GM12878 (cell line): ENCODE results near the gene CPNE4. TPM values are rescaled to one million over a fixed set of nuclear protein-coding genes. Genes with fewer than 3 reads are reported as not detected.
"Not testable (repeated sequence)": the region's sequence is repeated elsewhere in the genome, so short reads cannot be mapped to it uniquely, and the experiment has no call there.

Source experiments
- ATAC-seq: fragments of 200-7000 bp; cut with Tn5 transposase; 3 replicates; pipeline ENCODE4 v1.9.1; 2020; ENCODE audit warnings: mild to moderate bottlenecking, moderate library complexity
- BruUV-seq: library from RNA; stranded (reverse); fragments of 400-500 nt; replicated peaks from 2 replicates; lab custom pipeline; 2021; lab: Mats Ljungman, UMichigan
- CTCF ChIA-PET: fragments of 300-600 bp; sonication (Branson Sonifier 250); formaldehyde crosslinking; extraction: SDS; loops from one replicate; lab custom pipeline; 2021; ENCODE audit warnings: inconsistent platforms; lab: Yijun Ruan, JAX
- POLR2A ChIA-PET: fragments of 350-600 bp; formaldehyde crosslinking; extraction: SDS; loops from one replicate; lab custom pipeline; 2021; ENCODE audit warnings: inconsistent platforms; lab: Charles Lee
- RAD21 ChIA-PET: fragments of 300-600 bp; sonication (Branson Sonifier 250); formaldehyde crosslinking; loops from one replicate; lab custom pipeline; 2023; ENCODE audit warnings: antibody characterized with exemption; ENCODE audit not compliant: unreplicated experiment; lab: Charles Lee
- SMC1A ChIA-PET: fragments of 300-600 bp; sonication (Branson Sonifier 250); formaldehyde crosslinking; loops from one replicate; lab custom pipeline; 2023; ENCODE audit not compliant: unreplicated experiment, uncharacterized antibody; lab: Charles Lee
- DNase-seq: peaks from one replicate; pipeline ENCODE4 v3.0.0-alpha.2; 2011; ENCODE audit warnings: low read depth, low spot score
- FAIRE-seq: peaks from 3 replicates; lab custom pipeline; 2011; peaks lifted over from hg19 to GRCh38; lab: Jason Lieb, UNC
- H2AFZ ChIP-seq: 2 replicates; pipeline ENCODE4 v1.6.0; 2011; ENCODE audit warnings: low read depth, low read length, control low read depth; ENCODE audit not compliant: control insufficient read depth
- H3K27ac ChIP-seq: 2 replicates; pipeline ENCODE4 v1.5.1; 2011; ENCODE audit warnings: control low read depth; ENCODE audit not compliant: control insufficient read depth, insufficient read depth
- H3K27me3 ChIP-seq, 2 experiments: replicated peaks in 1 of 2; 2 replicates each; pipeline versions ENCODE4 v1.6.0 to v1.6.1; 2011; ENCODE audit warnings: low read length in 1 of 2; ENCODE audit not compliant: control insufficient read depth in 2 of 2, insufficient read depth in 2 of 2
- H3K36me3 ChIP-seq, 2 experiments: 2 replicates each; pipeline ENCODE4 v1.5.1; 2011; ENCODE audit warnings: low read length in 1 of 2; ENCODE audit not compliant: control insufficient read depth in 2 of 2, insufficient read depth in 2 of 2
- H3K4me1 ChIP-seq: 2 replicates; pipeline ENCODE4 v1.6.1; 2011; ENCODE audit warnings: mild to moderate bottlenecking, low read length, moderate library complexity, mixed read lengths; ENCODE audit not compliant: control insufficient read depth, insufficient read depth
- H3K4me2 ChIP-seq: 2 replicates; pipeline ENCODE4 v1.6.0; 2011; ENCODE audit warnings: control low read depth; ENCODE audit not compliant: control insufficient read depth, insufficient read depth
- H3K4me3 ChIP-seq: fragments of 200-600 bp; sonication (generic); 2 replicates; pipeline ENCODE4 v1.5.1; 2016
- H3K79me2 ChIP-seq: 2 replicates; pipeline ENCODE4 v1.6.0; 2011; ENCODE audit warnings: low read length; ENCODE audit not compliant: control insufficient read depth, insufficient read depth
- H3K9ac ChIP-seq: 2 replicates; pipeline ENCODE4 v1.8.0; 2011; ENCODE audit warnings: low read length, control low read depth, mixed read lengths; ENCODE audit not compliant: control insufficient read depth, insufficient read depth
- H3K9me3 ChIP-seq: replicated peaks from 3 replicates; pipeline ENCODE4 v1.5.1; 2011; ENCODE audit warnings: mild to moderate bottlenecking, low read length; ENCODE audit not compliant: control insufficient read depth, insufficient read depth
- H4K20me1 ChIP-seq: 2 replicates; pipeline ENCODE4 v1.6.0; 2011; ENCODE audit not compliant: control insufficient read depth, insufficient read depth
- CBFB ChIP-seq: IDR thresholded peaks from 2 replicates; pipeline ENCODE4 v1.6.1; 2016; ENCODE audit warnings: antibody characterized with exemption, low read depth
- ETV6 ChIP-seq, 2 experiments: fragments of 450-650 bp in 1 of 2; IDR thresholded peaks in 1 of 2; conservative IDR thresholded peaks in 1 of 2; 2 replicates each; pipeline ENCODE4 v1.6.1; 2014; ENCODE audit warnings: antibody characterized with exemption in 1 of 2, borderline replicate concordance in 1 of 2, low read depth in 1 of 2, mild to moderate bottlenecking in 1 of 2, moderate library complexity in 1 of 2
- FOXM1 ChIP-seq: IDR thresholded peaks from 2 replicates; pipeline ENCODE4 v1.6.1; 2012; ENCODE audit warnings: low read depth, mild to moderate bottlenecking, inconsistent platforms, low read length, moderate library complexity
- HCFC1 ChIP-seq: fragments of 150-350 bp; IDR thresholded peaks from 2 replicates; pipeline ENCODE4 v1.6.1; 2014; ENCODE audit warnings: low read length
- HDAC6 ChIP-seq: fragments of 200-600 bp; sonication (generic); IDR thresholded peaks from one replicate; pipeline ENCODE4 v1.8.0; 2017; ENCODE audit warnings: antibody characterized with exemption; ENCODE audit not compliant: unreplicated experiment
- NRF1 ChIP-seq: conservative IDR thresholded peaks from 2 replicates; pipeline ENCODE4 v1.6.1; 2011; ENCODE audit warnings: mild to moderate bottlenecking, low read depth, low read length, improper control_type of control experiment
- POLR2A ChIP-seq: IDR thresholded peaks from 2 replicates; pipeline ENCODE4 v1.6.1; 2011; ENCODE audit warnings: low read depth, mild to moderate bottlenecking, low read length
- PRDM15 ChIP-seq: fragments of 450-650 bp; formaldehyde crosslinking; IDR thresholded peaks from 2 replicates; pipeline ENCODE4 v1.4.0; 2020; ENCODE audit warnings: mild to moderate bottlenecking, moderate library complexity
- RAD21 ChIP-seq: IDR thresholded peaks from 2 replicates; pipeline ENCODE4 v1.6.1; 2011; ENCODE audit warnings: mild to moderate bottlenecking, low read depth, low read length, moderate library complexity; ENCODE audit not compliant: insufficient read depth
- RB1 ChIP-seq: fragments of 450-650 bp; formaldehyde crosslinking; IDR thresholded peaks from 2 replicates; pipeline ENCODE4 v1.6.1; 2017; ENCODE audit warnings: mild to moderate bottlenecking, borderline replicate concordance
- SP1 ChIP-seq: IDR thresholded peaks from one replicate; pipeline ENCODE4 v1.6.1; 2011; ENCODE audit warnings: low read depth, low read length
- STAT1 ChIP-seq: fragments of 450-650 bp; conservative IDR thresholded peaks from 2 replicates; pipeline ENCODE4 v1.6.1; 2014; ENCODE audit warnings: antibody characterized with exemption, mild to moderate bottlenecking
- STAT3 ChIP-seq: IDR thresholded peaks from 2 replicates; pipeline ENCODE4 v1.6.1; 2011; ENCODE audit warnings: low read depth, low read length, improper control_type of control experiment
- TCF7 ChIP-seq: IDR thresholded peaks from 2 replicates; pipeline ENCODE4 v1.6.1; 2014; ENCODE audit warnings: antibody characterized with exemption, borderline replicate concordance
- ZNF217 ChIP-seq: fragments of 450-650 bp; IDR thresholded peaks from 2 replicates; pipeline ENCODE4 v1.6.1; 2017; ENCODE audit warnings: antibody characterized with exemption, mild to moderate bottlenecking
- WGBS: methylation state at CpG from one replicate; pipeline ENCODE4 v1.1.6; 2016; ENCODE audit warnings: low lambda C conversion rate; ENCODE audit not compliant: insufficient replicate concordance, insufficient coverage; ENCODE audit errors: missing lambda C conversion rate; 5-methylcytosine and 5-hydroxymethylcytosine counted together
- in situ Hi-C: fragments of 300-500 bp; cut with MboI; formaldehyde crosslinking; loops from 9 replicates; pipeline ENCODE4 v1.14.3; 2018; ENCODE audit warnings: mixed read lengths
- intact Hi-C: fragments of 100-400 bp; cut with micrococcal nuclease; formaldehyde crosslinking; loops from one replicate; pipeline ENCODE4 v1.14.2; 2022; ENCODE audit not compliant: unreplicated experiment
- polyA plus RNA-seq, 11 experiments: library from polyadenylated mRNA; depleted of rRNA in 4 of 11; unstranded in 6 of 11; stranded (reverse) in 5 of 11; fragments of >200 nt; fragmentation: Nextera tagmentation in 4 of 11; fragmentation: Illumina TruSeq in 1 of 11; extraction: Ambion mirVana in 4 of 11; extraction: Trizol in 1 of 11; gene quantifications; 1 replicate in 1 of 11; 2 replicates in 10 of 11; pipeline versions ENCODE4 v1.2.1 to v1.2.3, GENCODE V29; 2011 to 2016; ENCODE audit warnings: inconsistent platforms in 2 of 11, missing spikeins in 2 of 11, low read depth in 1 of 11
- total RNA-seq, 4 experiments: library from RNA; depleted of rRNA in 3 of 4; stranded (reverse); fragments of >200 nt in 3 of 4; fragmentation: Illumina TruSeq in 1 of 4; extraction: Trizol in 1 of 4; gene quantifications; 2 replicates each; pipeline versions ENCODE4 v1.2.1 to v1.2.3, GENCODE V29; 2013 to 2021

Gene CPNE4
- total and polyA plus RNA-seq, 10 of the 15 experiments (the other 5 are each of a cell fraction or from before 2014, with no cell fraction given): 0.17 to 1.9 (median 0.48) TPM; not detected in 1

GRCh38 chr3:131892331-131892730 lies 142.5 kb downstream of the CPNE4 start:
- no peak overlapping the region for H3K27ac ChIP-seq
- H3K27me3 ChIP-seq: no peaks in the 10 kb centered on the region
- H3K9me3 ChIP-seq: no peaks in the 10 kb centered on the region
- no peak overlapping the region for H2AFZ ChIP-seq
- H4K20me1 ChIP-seq: no peaks in the 10 kb centered on the region
- FAIRE-seq: no peak
- CTCF ChIA-PET: interaction anchor here (1.6 kb wide), 1 partner anchor 12 kb away, joined by 5 read pairs; no protein-coding TSS in a partner anchor
- no peaks in the 10 kb centered on the region for H3K36me3 ChIP-seq
- no peak overlapping the region for H3K4me3 ChIP-seq
- no TSS peak for BruUV-seq
- no peaks in the 10 kb centered on the region for H3K79me2 ChIP-seq
- SMC1A ChIA-PET: interaction anchor here (0.7 to 1.0 kb wide), 4 partner anchors 12 to 317 kb away, joined by 3 to 9 read pairs (median 4); no protein-coding TSS in a partner anchor
- no peak overlapping the region for H3K4me2 ChIP-seq
- in situ Hi-C loops (no loop called here), intact Hi-C loops (no loop called here)
- POLR2A ChIA-PET: no interaction called here
- RAD21 ChIA-PET: interaction anchor here (0.9 kb wide), 1 partner anchor 137 kb away, joined by 3 read pairs; no protein-coding TSS in a partner anchor
- no peak overlapping the region for H3K9ac ChIP-seq
- no peak for DNase-seq
- no peak for TF ChIP-seq RB1
- no peak for TF ChIP-seq ZNF217
- no peak for TF ChIP-seq HCFC1
- no peak for TF ChIP-seq SP1
- no peak for TF ChIP-seq RAD21
- no peak for TF ChIP-seq TCF7
- no peak for TF ChIP-seq PRDM15 (CRISPR knock-in tag)
- no peak for TF ChIP-seq NRF1
- TF ChIP-seq FOXM1: no peak
- no peak for TF ChIP-seq ETV6 (conservative IDR thresholded peaks at IDR 0.05 in 1 of 2, IDR thresholded peaks at IDR 0.05 in 1 of 2; ENCODE audit: borderline replicate concordance in 1 of 2, low read depth in 1 of 2)
- no peak for TF ChIP-seq CBFB
- no peak for TF ChIP-seq STAT1
- TF ChIP-seq HDAC6: no peak
- no peak for TF ChIP-seq STAT3
- no peak for TF ChIP-seq POLR2A
- no peaks in the 10 kb centered on the region for H3K4me1 ChIP-seq
- no peak for ATAC-seq

GRCh38 chr3:131885871-131886270 lies 148.9 kb downstream of the CPNE4 start:
- SMC1A ChIA-PET, CTCF ChIA-PET, ATAC-seq, RAD21 ChIA-PET, intact Hi-C loops, H3K9ac ChIP-seq, DNase-seq, H4K20me1 ChIP-seq, POLR2A ChIA-PET, H3K9me3 ChIP-seq, H3K4me1 ChIP-seq, H2AFZ ChIP-seq, BruUV-seq, H3K27ac ChIP-seq, H3K36me3 ChIP-seq, in situ Hi-C loops, H3K79me2 ChIP-seq, H3K4me3 ChIP-seq, H3K4me2 ChIP-seq, FAIRE-seq, H3K27me3 ChIP-seq: not testable (repeated sequence)
- 0% methylated on average over 4 of the region's 4 CpGs for WGBS
